ENCODE measurements around the gene RTF1.

Gene RTF1

GRCh38 chr15:41387646-41388045, 29.2 kb upstream of the RTF1 start:
- Histone ChIP-seq H3K9me3 (ENCODE audit: low read length) (no peaks in the 10 kb centered on the region), H3K4me3 (ENCODE audit: low read depth, low read length, poor library complexity, severe bottlenecking) (no peak overlapping the region), H3K27me3 (ENCODE audit: insufficient read depth, low read length) (no peaks in the 10 kb centered on the region), H3K79me2 (ENCODE audit: insufficient read depth, low read length) (no peaks in the 10 kb centered on the region), H4K20me1 (ENCODE audit: insufficient read depth, low read length) (no peaks in the 10 kb centered on the region), H2AFZ (ENCODE audit: low read length) (no peak overlapping the region), H3K36me3 (ENCODE audit: insufficient read depth, low read length) (peaks cover 24% of the 10 kb centered on the region), H3F3A (ENCODE audit: insufficient read depth, low read length) (no peaks in the 10 kb centered on the region), H3K9ac (ENCODE audit: low read length) (no peak overlapping the region), H3K4me2 (ENCODE audit: low read length) (no peak overlapping the region), H3K9me2 (ENCODE audit: low read depth, low read length) (no peaks in the 10 kb centered on the region), H3K27ac (ENCODE audit: low read depth, low read length, poor library complexity, severe bottlenecking) (no peak overlapping the region), H3K4me1 (ENCODE audit: insufficient read depth, low read length, severe bottlenecking) (no peaks in the 10 kb centered on the region)
- TF ChIP-seq CTCF (IDR thresholded peaks at IDR 0.05; ENCODE audit: low read length) = no peak
- TF ChIP-seq EZH2 (IDR thresholded peaks at IDR 0.05; ENCODE audit: borderline replicate concordance, low read length) = no peak

GRCh38 chr15:41392659-41393058, 24.2 kb upstream of the RTF1 start:
- Histone ChIP-seq H3K4me1 (ENCODE audit: insufficient read depth, low read length, severe bottlenecking) (peaks cover 10% of the 10 kb centered on the region), H3K4me2 (ENCODE audit: low read length) (no peak overlapping the region), H2AFZ (ENCODE audit: low read length) (no peak overlapping the region), H4K20me1 (ENCODE audit: insufficient read depth, low read length) (no peaks in the 10 kb centered on the region), H3K4me3 (ENCODE audit: low read depth, low read length, poor library complexity, severe bottlenecking) (no peak overlapping the region), H3K9ac (ENCODE audit: low read length) (no peak overlapping the region), H3K27me3 (ENCODE audit: insufficient read depth, low read length) (no peaks in the 10 kb centered on the region), H3K27ac (ENCODE audit: low read depth, low read length, poor library complexity, severe bottlenecking) (peak overlapping the region; percentile 4), H3K9me3 (ENCODE audit: low read length) (no peaks in the 10 kb centered on the region), H3K79me2 (ENCODE audit: insufficient read depth, low read length) (no peaks in the 10 kb centered on the region), H3F3A (ENCODE audit: insufficient read depth, low read length) (no peaks in the 10 kb centered on the region), H3K36me3 (ENCODE audit: insufficient read depth, low read length) (peaks cover 23% of the 10 kb centered on the region), H3K9me2 (ENCODE audit: low read depth, low read length) (no peaks in the 10 kb centered on the region)
- TF ChIP-seq EZH2 (IDR thresholded peaks at IDR 0.05; ENCODE audit: borderline replicate concordance, low read length) (no peak), CTCF (IDR thresholded peaks at IDR 0.05; ENCODE audit: low read length) (no peak)

DNA sequence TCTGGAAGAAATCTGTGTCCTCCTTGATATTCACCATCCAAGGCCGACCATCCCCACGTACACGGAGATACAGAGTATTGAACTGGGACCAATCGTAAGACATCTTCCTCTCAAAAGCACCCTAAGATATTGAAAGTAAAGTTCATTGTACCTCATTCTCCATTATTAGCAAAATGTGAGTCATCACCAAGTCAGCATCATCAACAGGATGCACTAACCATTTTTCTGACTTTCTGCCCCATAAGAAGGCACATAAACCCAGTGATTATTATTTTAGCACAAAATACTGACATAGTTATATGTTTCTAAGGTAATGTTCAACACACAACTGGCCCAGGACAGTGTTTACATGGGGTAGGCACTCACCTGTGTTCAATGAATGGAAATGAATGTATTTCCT, 22.0 kb upstream of the RTF1 start:
- Histone ChIP-seq H3K79me2 (ENCODE audit: insufficient read depth, low read length) (no peaks in the 10 kb centered on the region), H3K27ac (ENCODE audit: low read depth, low read length, poor library complexity, severe bottlenecking) (no peak overlapping the region), H3F3A (ENCODE audit: insufficient read depth, low read length) (no peaks in the 10 kb centered on the region), H3K9me3 (ENCODE audit: low read length) (no peaks in the 10 kb centered on the region), H3K4me2 (ENCODE audit: low read length) (no peak overlapping the region), H3K4me1 (ENCODE audit: insufficient read depth, low read length, severe bottlenecking) (peaks cover 10% of the 10 kb centered on the region), H4K20me1 (ENCODE audit: insufficient read depth, low read length) (no peaks in the 10 kb centered on the region), H2AFZ (ENCODE audit: low read length) (no peak overlapping the region), H3K9ac (ENCODE audit: low read length) (no peak overlapping the region), H3K9me2 (ENCODE audit: low read depth, low read length) (no peaks in the 10 kb centered on the region), H3K27me3 (ENCODE audit: insufficient read depth, low read length) (no peaks in the 10 kb centered on the region), H3K4me3 (ENCODE audit: low read depth, low read length, poor library complexity, severe bottlenecking) (no peak overlapping the region), H3K36me3 (ENCODE audit: insufficient read depth, low read length) (peaks cover 17% of the 10 kb centered on the region)
- no peak for TF ChIP-seq CTCF (IDR thresholded peaks at IDR 0.05; ENCODE audit: low read length)
- TF ChIP-seq EZH2 (IDR thresholded peaks at IDR 0.05; ENCODE audit: borderline replicate concordance, low read length) = no peak

All from OCI-LY1 (cell line).